GM12878 (cell line): ENCODE measurements around the gene VBP1. TPM values are rescaled to one million over a fixed set of nuclear protein-coding genes. Genes with fewer than 3 reads are reported as not detected.

ENCODE experiments used
- ATAC-seq: fragments of 200-7000 bp; cut with Tn5 transposase; 3 replicates; pipeline ENCODE4 v1.9.1; 2020; ENCODE audit warnings: mild to moderate bottlenecking, moderate library complexity
- BruUV-seq: library from RNA; stranded (reverse); fragments of 400-500 nt; replicated peaks from 2 replicates; lab custom pipeline; 2021; lab: Mats Ljungman, UMichigan
- CTCF ChIA-PET: fragments of 300-600 bp; sonication (Branson Sonifier 250); formaldehyde crosslinking; extraction: SDS; loops from one replicate; lab custom pipeline; 2021; ENCODE audit warnings: inconsistent platforms; lab: Yijun Ruan, JAX
- POLR2A ChIA-PET: fragments of 350-600 bp; formaldehyde crosslinking; extraction: SDS; loops from one replicate; lab custom pipeline; 2021; ENCODE audit warnings: inconsistent platforms; lab: Charles Lee
- RAD21 ChIA-PET: fragments of 300-600 bp; sonication (Branson Sonifier 250); formaldehyde crosslinking; loops from one replicate; lab custom pipeline; 2023; ENCODE audit warnings: antibody characterized with exemption; ENCODE audit not compliant: unreplicated experiment; lab: Charles Lee
- SMC1A ChIA-PET: fragments of 300-600 bp; sonication (Branson Sonifier 250); formaldehyde crosslinking; loops from one replicate; lab custom pipeline; 2023; ENCODE audit not compliant: unreplicated experiment, uncharacterized antibody; lab: Charles Lee
- DNase-seq: peaks from one replicate; pipeline ENCODE4 v3.0.0-alpha.2; 2011; ENCODE audit warnings: low read depth, low spot score
- FAIRE-seq: peaks from 3 replicates; lab custom pipeline; 2011; peaks lifted over from hg19 to GRCh38; lab: Jason Lieb, UNC
- H2AFZ ChIP-seq: 2 replicates; pipeline ENCODE4 v1.6.0; 2011; ENCODE audit warnings: low read depth, low read length, control low read depth; ENCODE audit not compliant: control insufficient read depth
- H3K27ac ChIP-seq: 2 replicates; pipeline ENCODE4 v1.5.1; 2011; ENCODE audit warnings: control low read depth; ENCODE audit not compliant: control insufficient read depth, insufficient read depth
- H3K27me3 ChIP-seq, 2 experiments: replicated peaks in 1 of 2; 2 replicates each; pipeline versions ENCODE4 v1.6.0 to v1.6.1; 2011; ENCODE audit warnings: low read length in 1 of 2; ENCODE audit not compliant: control insufficient read depth in 2 of 2, insufficient read depth in 2 of 2
- H3K36me3 ChIP-seq, 2 experiments: 2 replicates each; pipeline ENCODE4 v1.5.1; 2011; ENCODE audit warnings: low read length in 1 of 2; ENCODE audit not compliant: control insufficient read depth in 2 of 2, insufficient read depth in 2 of 2
- H3K4me1 ChIP-seq: 2 replicates; pipeline ENCODE4 v1.6.1; 2011; ENCODE audit warnings: mild to moderate bottlenecking, low read length, moderate library complexity, mixed read lengths; ENCODE audit not compliant: control insufficient read depth, insufficient read depth
- H3K4me2 ChIP-seq: 2 replicates; pipeline ENCODE4 v1.6.0; 2011; ENCODE audit warnings: control low read depth; ENCODE audit not compliant: control insufficient read depth, insufficient read depth
- H3K4me3 ChIP-seq: fragments of 200-600 bp; sonication (generic); 2 replicates; pipeline ENCODE4 v1.5.1; 2016
- H3K79me2 ChIP-seq: 2 replicates; pipeline ENCODE4 v1.6.0; 2011; ENCODE audit warnings: low read length; ENCODE audit not compliant: control insufficient read depth, insufficient read depth
- H3K9ac ChIP-seq: 2 replicates; pipeline ENCODE4 v1.8.0; 2011; ENCODE audit warnings: low read length, control low read depth, mixed read lengths; ENCODE audit not compliant: control insufficient read depth, insufficient read depth
- H3K9me3 ChIP-seq: replicated peaks from 3 replicates; pipeline ENCODE4 v1.5.1; 2011; ENCODE audit warnings: mild to moderate bottlenecking, low read length; ENCODE audit not compliant: control insufficient read depth, insufficient read depth
- H4K20me1 ChIP-seq: 2 replicates; pipeline ENCODE4 v1.6.0; 2011; ENCODE audit not compliant: control insufficient read depth, insufficient read depth
- ATF7 ChIP-seq: fragments of 450-650 bp; IDR thresholded peaks from 2 replicates; pipeline ENCODE4 v1.6.1; 2016; ENCODE audit warnings: low read depth, mild to moderate bottlenecking
- CEBPZ ChIP-seq: fragments of 150-350 bp; IDR thresholded peaks from 2 replicates; pipeline ENCODE4 v1.6.1; 2016; ENCODE audit warnings: low read depth, low read length
- ESRRA ChIP-seq: IDR thresholded peaks from 2 replicates; pipeline ENCODE4 v1.6.1; 2012; ENCODE audit warnings: mild to moderate bottlenecking, low read length, improper control_type of control experiment
- GABPA ChIP-seq: IDR thresholded peaks from 2 replicates; pipeline ENCODE4 v1.6.1; 2014; ENCODE audit warnings: antibody characterized with exemption, low read depth, mild to moderate bottlenecking, inconsistent platforms
- MEF2A ChIP-seq: IDR thresholded peaks from 2 replicates; pipeline ENCODE4 v1.6.1; 2011; ENCODE audit warnings: low read depth, mild to moderate bottlenecking, low read length, moderate library complexity; ENCODE audit not compliant: insufficient read depth
- MYC ChIP-seq: IDR thresholded peaks from 2 replicates; pipeline ENCODE4 v1.6.1; 2011; ENCODE audit warnings: mild to moderate bottlenecking, low read length, moderate library complexity, inconsistent platforms; ENCODE audit not compliant: insufficient read depth, insufficient replicate concordance, insufficient read length, severe bottlenecking
- RFX5 ChIP-seq: IDR thresholded peaks from 2 replicates; pipeline ENCODE4 v1.6.1; 2011; ENCODE audit warnings: low read depth, low read length, improper control_type of control experiment
- SPI1 ChIP-seq: IDR thresholded peaks from 2 replicates; pipeline ENCODE4 v1.6.1; 2011; ENCODE audit warnings: low read depth, mild to moderate bottlenecking, low read length, moderate library complexity, borderline replicate concordance; ENCODE audit not compliant: insufficient read depth
- ZBTB11 ChIP-seq: fragments of 450-650 bp; formaldehyde crosslinking; IDR thresholded peaks from 2 replicates; pipeline ENCODE4 v1.5.0; 2022; ENCODE audit warnings: mild to moderate bottlenecking, missing genetic modification characterization
- ZBTB33 ChIP-seq: fragments of 450-650 bp; IDR thresholded peaks from 2 replicates; pipeline ENCODE4 v1.6.1; 2017; ENCODE audit warnings: mild to moderate bottlenecking
- ZNF384 ChIP-seq: IDR thresholded peaks from 2 replicates; pipeline ENCODE4 v1.6.1; 2012; ENCODE audit warnings: low read depth, mild to moderate bottlenecking, low read length, improper control_type of control experiment, borderline replicate concordance
- WGBS: methylation state at CpG from one replicate; pipeline ENCODE4 v1.1.6; 2016; ENCODE audit warnings: low lambda C conversion rate; ENCODE audit not compliant: insufficient replicate concordance, insufficient coverage; ENCODE audit errors: missing lambda C conversion rate; 5-methylcytosine and 5-hydroxymethylcytosine counted together
- in situ Hi-C: fragments of 300-500 bp; cut with MboI; formaldehyde crosslinking; loops from 9 replicates; pipeline ENCODE4 v1.14.3; 2018; ENCODE audit warnings: mixed read lengths
- intact Hi-C: fragments of 100-400 bp; cut with micrococcal nuclease; formaldehyde crosslinking; loops from one replicate; pipeline ENCODE4 v1.14.2; 2022; ENCODE audit not compliant: unreplicated experiment
- polyA plus RNA-seq, 11 experiments: library from polyadenylated mRNA; depleted of rRNA in 4 of 11; unstranded in 6 of 11; stranded (reverse) in 5 of 11; fragments of >200 nt; fragmentation: Nextera tagmentation in 4 of 11; fragmentation: Illumina TruSeq in 1 of 11; extraction: Ambion mirVana in 4 of 11; extraction: Trizol in 1 of 11; gene quantifications; 1 replicate in 1 of 11; 2 replicates in 10 of 11; pipeline versions ENCODE4 v1.2.1 to v1.2.3, GENCODE V29; 2011 to 2016; ENCODE audit warnings: inconsistent platforms in 2 of 11, missing spikeins in 2 of 11, low read depth in 1 of 11
- total RNA-seq, 4 experiments: library from RNA; depleted of rRNA in 3 of 4; stranded (reverse); fragments of >200 nt in 3 of 4; fragmentation: Illumina TruSeq in 1 of 4; extraction: Trizol in 1 of 4; gene quantifications; 2 replicates each; pipeline versions ENCODE4 v1.2.1 to v1.2.3, GENCODE V29; 2013 to 2021

The VBP1 gene
- total and polyA plus RNA-seq, 10 of the 15 experiments (the other 5 are each of a cell fraction or from before 2014, with no cell fraction given), result 56.4 to 182 (median 102) TPM

GRCh38 chrX:155218777-155219176 is 2.5 kb downstream of the VBP1 start:
- no peaks in the 10 kb centered on the region for H3K36me3 ChIP-seq
- intact Hi-C loops, result loop anchor here (5.0 to 10.0 kb wide), 2 partner anchors 146 to 234 kb away; partner anchors contain the start of genes BRCC3, CMC4 and MTCP1
- POLR2A ChIA-PET, result interaction anchor here (1.1 kb wide), 1 partner anchor 8 kb away, joined by 4 read pairs; no protein-coding TSS in a partner anchor

More at GRCh38 chrX:155218777-155219176, 2.5 kb downstream of the VBP1 start:
- Histone ChIP-seq H3K4me2 (peak overlapping the region; percentile 42; the same call in 1 of the 2 replicates), H3K79me2 (peaks cover 30% of the 10 kb centered on the region), H3K27ac (no peak overlapping the region), H3K9me3 (no peaks in the 10 kb centered on the region; the same call in 1 of the 3 replicates), H3K4me3 (peak overlapping the region; percentile 41; the same call in 1 of the 2 replicates), H2AFZ (no peak overlapping the region), H3K27me3 (no peaks in the 10 kb centered on the region)
- RAD21 ChIA-PET, result interaction anchor here (2.6 kb wide), 1 partner anchor 12 kb away, joined by 7 read pairs; no protein-coding TSS in a partner anchor
- DNase-seq, result no peak
- SMC1A ChIA-PET, result interaction anchor here (0.9 to 1.4 kb wide), 3 partner anchors 17 to 24 kb away, joined by 3 to 4 read pairs (median 3); no protein-coding TSS in a partner anchor
- no TSS peak for BruUV-seq
- 82% methylated on average over 2 of the region's 2 CpGs for WGBS
- no peak for TF ChIP-seq ZNF384
- TF ChIP-seq ATF7, result no peak
- TF ChIP-seq MEF2A, result no peak
- TF ChIP-seq GABPA, result no peak
- TF ChIP-seq SPI1, result no peak
- TF ChIP-seq RFX5, result no peak
- TF ChIP-seq ZBTB33, result no peak
- TF ChIP-seq CEBPZ, result no peak
- no peak for TF ChIP-seq MYC
- TF ChIP-seq ZBTB11 (CRISPR knock-in tag), result no peak
- no peak for TF ChIP-seq ESRRA
- TF ChIP-seq, all 136 proteins: peak for 0
- FAIRE-seq (no peak), ATAC-seq (no peak)
- Histone ChIP-seq H3K4me1 (no peaks in the 10 kb centered on the region), H3K9ac (no peak overlapping the region), H4K20me1 (no peaks in the 10 kb centered on the region)
- CTCF ChIA-PET, result interaction anchor here (1.4 to 1.7 kb wide), 2 partner anchors 10 to 11 kb away, joined by 3 to 4 read pairs; no protein-coding TSS in a partner anchor
- in situ Hi-C loops, result loop anchor here (5.0 kb wide), 1 partner anchor 49 kb away; no protein-coding TSS in a partner anchor
